Measurements from ENCODE around the gene CD59. TPM values are rescaled to one million over a fixed set of nuclear protein-coding genes. Genes with fewer than 3 reads are reported as not detected.

CD59 gene
- total and polyA plus RNA-seq, 9 of the 15 experiments (the other 6 are each of a cell fraction or from before 2014, with no cell fraction given) = 38.1 to 338 (median 173) TPM

GRCh38 chr11:33718440-33718839 lies 17.8 kb downstream of the CD59 start:
- ATAC-seq = no peak
- peaks cover 9% of the 10 kb centered on the region for H3K9me1 ChIP-seq (ENCODE audit: control insufficient read depth, insufficient read depth, low read length)
- ChIA-PET POLR2A (interaction anchor here (0.8 kb wide), 1 partner anchor 11 kb away, joined by 3 read pairs; no protein-coding TSS in a partner anchor), CTCF (ENCODE audit: low intra/inter-chr PET ratio) (no interaction called here)
- no peak overlapping the region for H3K4me2 ChIP-seq (ENCODE audit: insufficient read depth, low read length)
- no peak for FAIRE-seq
- intact Hi-C loops (cut with micrococcal nuclease) = no loop called here
- H2AFZ ChIP-seq (ENCODE audit: low read depth, low read length) = no peak overlapping the region
- peaks cover 20% of the 10 kb centered on the region for H4K20me1 ChIP-seq (replicated peaks; ENCODE audit: control insufficient read depth, insufficient read depth, low read length)
- no TSS peak for BruUV-seq (replicated peaks)
- no peaks in the 10 kb centered on the region for H3K27me3 ChIP-seq (ENCODE audit: control insufficient read depth in 2 of 2, insufficient read depth in 2 of 2, low read length in 2 of 2)
- DNase-seq (ENCODE audit: extremely low read depth in 1 of 4, low spot score in 3 of 4) = no peak
- H3K27ac ChIP-seq (ENCODE audit: extremely low read depth, low read depth, low read length) = no peak overlapping the region
- H3K4me1 ChIP-seq (replicated peaks in 1 of 2; ENCODE audit: control insufficient read depth in 2 of 2, insufficient read depth in 2 of 2, low read length in 2 of 2) = peaks cover 13 to 15% of the 10 kb centered on the region in 2 experiments
- in situ Hi-C loops (cut with MboI) = no loop called here
- no peaks in the 10 kb centered on the region for H3K9me3 ChIP-seq (replicated peaks; ENCODE audit: control insufficient read depth, insufficient read depth, low read depth, low read length)
- 86% methylated on average over 2 of the region's 2 CpGs for WGBS (ENCODE audit: insufficient coverage, low coverage, missing lambda C conversion rate)
- H3K79me2 ChIP-seq (ENCODE audit: control insufficient read depth, insufficient read depth, low read length) = peaks cover 34% of the 10 kb centered on the region
- H3K4me3 ChIP-seq = no peak overlapping the region
- TF ChIP-seq NEUROD1 (IDR thresholded peaks at IDR 0.05; ENCODE audit: borderline replicate concordance, low read depth, low read length, partially characterized antibody) (no peak), PHF21A (IDR thresholded peaks at IDR 0.05; ENCODE audit: borderline replicate concordance, low read depth) (no peak), OTX1 (CRISPR knock-in tag; IDR thresholded peaks at IDR 0.05) (no peak), SAFB (IDR thresholded peaks at IDR 0.05; ENCODE audit: borderline replicate concordance, low read depth, low read length) (no peak), NKRF (IDR thresholded peaks at IDR 0.05; ENCODE audit: borderline replicate concordance) (no peak)
- TF ChIP-seq, protein P1, sequence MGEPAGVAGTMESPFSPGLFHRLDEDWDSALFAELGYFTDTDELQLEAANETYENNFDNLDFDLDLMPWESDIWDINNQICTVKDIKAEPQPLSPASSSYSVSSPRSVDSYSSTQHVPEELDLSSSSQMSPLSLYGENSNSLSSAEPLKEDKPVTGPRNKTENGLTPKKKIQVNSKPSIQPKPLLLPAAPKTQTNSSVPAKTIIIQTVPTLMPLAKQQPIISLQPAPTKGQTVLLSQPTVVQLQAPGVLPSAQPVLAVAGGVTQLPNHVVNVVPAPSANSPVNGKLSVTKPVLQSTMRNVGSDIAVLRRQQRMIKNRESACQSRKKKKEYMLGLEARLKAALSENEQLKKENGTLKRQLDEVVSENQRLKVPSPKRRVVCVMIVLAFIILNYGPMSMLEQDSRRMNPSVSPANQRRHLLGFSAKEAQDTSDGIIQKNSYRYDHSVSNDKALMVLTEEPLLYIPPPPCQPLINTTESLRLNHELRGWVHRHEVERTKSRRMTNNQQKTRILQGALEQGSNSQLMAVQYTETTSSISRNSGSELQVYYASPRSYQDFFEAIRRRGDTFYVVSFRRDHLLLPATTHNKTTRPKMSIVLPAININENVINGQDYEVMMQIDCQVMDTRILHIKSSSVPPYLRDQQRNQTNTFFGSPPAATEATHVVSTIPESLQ (CRISPR knock-in tag; IDR thresholded peaks at IDR 0.05) = no peak
- TF ChIP-seq, protein P2, sequence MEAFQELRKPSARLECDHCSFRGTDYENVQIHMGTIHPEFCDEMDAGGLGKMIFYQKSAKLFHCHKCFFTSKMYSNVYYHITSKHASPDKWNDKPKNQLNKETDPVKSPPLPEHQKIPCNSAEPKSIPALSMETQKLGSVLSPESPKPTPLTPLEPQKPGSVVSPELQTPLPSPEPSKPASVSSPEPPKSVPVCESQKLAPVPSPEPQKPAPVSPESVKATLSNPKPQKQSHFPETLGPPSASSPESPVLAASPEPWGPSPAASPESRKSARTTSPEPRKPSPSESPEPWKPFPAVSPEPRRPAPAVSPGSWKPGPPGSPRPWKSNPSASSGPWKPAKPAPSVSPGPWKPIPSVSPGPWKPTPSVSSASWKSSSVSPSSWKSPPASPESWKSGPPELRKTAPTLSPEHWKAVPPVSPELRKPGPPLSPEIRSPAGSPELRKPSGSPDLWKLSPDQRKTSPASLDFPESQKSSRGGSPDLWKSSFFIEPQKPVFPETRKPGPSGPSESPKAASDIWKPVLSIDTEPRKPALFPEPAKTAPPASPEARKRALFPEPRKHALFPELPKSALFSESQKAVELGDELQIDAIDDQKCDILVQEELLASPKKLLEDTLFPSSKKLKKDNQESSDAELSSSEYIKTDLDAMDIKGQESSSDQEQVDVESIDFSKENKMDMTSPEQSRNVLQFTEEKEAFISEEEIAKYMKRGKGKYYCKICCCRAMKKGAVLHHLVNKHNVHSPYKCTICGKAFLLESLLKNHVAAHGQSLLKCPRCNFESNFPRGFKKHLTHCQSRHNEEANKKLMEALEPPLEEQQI (IDR thresholded peaks at IDR 0.05) = no peak
- no peak overlapping the region for H3K9ac ChIP-seq (ENCODE audit: insufficient read depth in 1 of 2, low read depth in 2 of 2, low read length in 2 of 2)
- peaks cover 77% of the 10 kb centered on the region for H3K36me3 ChIP-seq (ENCODE audit: control insufficient read depth, insufficient read depth, low read length)

Measured in K562 (cell line).